GM06990 (cell line): Measurements from ENCODE around the gene LPP.

Source experiments
- DNase-seq: peaks from one replicate; pipeline ENCODE4 v3.0.0-alpha.2; 2011; ENCODE audit not compliant: insufficient read length; ENCODE audit errors: extremely low read depth
- H3K27me3 ChIP-seq: replicated peaks from 2 replicates; pipeline ENCODE4 v1.6.0; 2011; ENCODE audit warnings: low read length; ENCODE audit not compliant: control insufficient read depth, insufficient read depth
- H3K36me3 ChIP-seq: 2 replicates; pipeline ENCODE4 v1.5.1; 2011; ENCODE audit warnings: low read length; ENCODE audit not compliant: control insufficient read depth, insufficient read depth
- H3K4me3 ChIP-seq: replicated peaks from 2 replicates; pipeline ENCODE4 v1.5.1; 2011; ENCODE audit warnings: low read depth, mild to moderate bottlenecking, control low read depth, low read length
- CTCF ChIP-seq: IDR thresholded peaks from 2 replicates; pipeline ENCODE4 v1.5.1; 2011; ENCODE audit warnings: low read length, control low read depth, mild to moderate bottlenecking, inconsistent platforms; ENCODE audit not compliant: insufficient read depth, poor library complexity, severe bottlenecking

LPP gene

GRCh38 chr3:188580223-188580622 lies 426.3 kb downstream of the LPP start:
- DNase-seq: no peak
- Histone ChIP-seq H3K4me3 (no peak overlapping the region), H3K27me3 (no peaks in the 10 kb centered on the region; the same call in 1 of the 2 replicates), H3K36me3 (no peaks in the 10 kb centered on the region)
- no peak for TF ChIP-seq CTCF

GRCh38 chr3:188580659-188581058 lies 426.7 kb downstream of the LPP start:
- no peak overlapping the region for H3K4me3 ChIP-seq
- DNase-seq: no peak
- TF ChIP-seq CTCF: no peak
- no peaks in the 10 kb centered on the region; the same call in 1 of the 2 replicates for H3K27me3 ChIP-seq
- no peaks in the 10 kb centered on the region for H3K36me3 ChIP-seq

GRCh38 chr3:188581365-188581764 lies 427.4 kb downstream of the LPP start:
- Histone ChIP-seq H3K4me3 (no peak overlapping the region), H3K36me3 (no peaks in the 10 kb centered on the region), H3K27me3 (no peaks in the 10 kb centered on the region; the same call in 1 of the 2 replicates)
- DNase-seq: no peak
- no peak for TF ChIP-seq CTCF

- no peak for TF ChIP-seq CTCF
- no peaks in the 10 kb centered on the region; the same call in 1 of the 2 replicates for H3K27me3 ChIP-seq
- no peaks in the 10 kb centered on the region for H3K36me3 ChIP-seq
- no peak for DNase-seq
- no peak overlapping the region for H3K4me3 ChIP-seq
Measured at GRCh38 chr3:188581792-188582191, 427.8 kb downstream of the LPP start.

GRCh38 chr3:188583341-188584161 lies 429.6 kb downstream of the LPP start:
- H3K4me3 ChIP-seq: no peak overlapping the region

More at GRCh38 chr3:188583341-188584161, 429.6 kb downstream of the LPP start:
- H3K36me3 ChIP-seq: no peaks in the 10 kb centered on the region
- no peaks in the 10 kb centered on the region; the same call in 1 of the 2 replicates for H3K27me3 ChIP-seq
- no peak for DNase-seq
- TF ChIP-seq CTCF: no peak
